Measurements from ENCODE around the gene ORM2.
"Not testable (repeated sequence)": the region's sequence is repeated elsewhere in the genome, so short reads cannot be mapped to it uniquely, and the experiment has no call there.

The ORM2 gene

DNA sequence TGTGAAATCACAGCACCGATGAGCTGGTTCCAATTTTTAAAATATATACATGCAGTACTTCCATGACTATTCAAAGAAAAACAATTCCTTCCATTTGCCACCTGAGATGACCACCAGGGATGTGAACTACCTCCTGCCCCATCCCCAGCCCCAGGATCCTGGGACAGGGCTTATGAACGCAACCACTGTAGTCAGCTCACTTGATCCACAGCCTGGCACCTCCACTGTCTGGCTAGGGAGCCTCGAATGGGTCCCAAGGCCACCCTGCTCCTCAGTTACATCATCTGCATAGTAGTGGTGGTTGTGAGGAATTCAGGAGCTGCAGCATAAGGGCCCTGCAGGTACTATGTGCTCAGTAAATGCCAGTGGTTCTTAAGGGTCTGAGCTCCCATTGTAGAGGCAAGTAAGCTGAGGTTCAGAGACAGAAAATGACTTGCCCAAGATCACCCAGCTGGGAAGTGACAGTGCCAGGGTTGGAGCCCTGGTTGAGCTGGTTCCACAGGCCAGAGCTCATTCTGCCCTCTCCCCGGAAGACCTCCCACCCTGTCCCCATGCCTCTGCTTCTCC lies 2.9 kb downstream of the ORM2 start:
- not testable (repeated sequence) for DNase-seq

DNA sequence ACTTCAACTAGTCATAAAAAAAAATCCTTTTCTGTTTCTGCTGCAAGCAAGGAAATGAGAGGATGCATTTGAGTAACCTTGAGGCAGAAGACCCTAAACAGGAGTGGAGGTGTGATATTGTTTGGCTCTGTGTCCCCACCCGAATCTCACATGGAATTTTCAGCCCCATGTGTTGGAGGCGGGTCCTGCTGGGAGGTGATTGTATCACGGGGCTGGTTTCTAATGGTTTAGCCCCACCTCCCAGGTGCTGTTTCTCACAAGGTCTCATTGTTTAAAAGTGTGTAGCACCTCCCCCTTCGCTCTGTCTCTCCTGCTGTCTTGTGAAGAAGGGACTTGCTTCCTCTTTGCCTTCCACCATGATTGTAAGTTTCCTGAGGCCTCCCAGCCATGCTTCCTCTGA lies 4.0 kb downstream of the ORM2 start:
- DNase-seq, result not testable (repeated sequence)

DNA sequence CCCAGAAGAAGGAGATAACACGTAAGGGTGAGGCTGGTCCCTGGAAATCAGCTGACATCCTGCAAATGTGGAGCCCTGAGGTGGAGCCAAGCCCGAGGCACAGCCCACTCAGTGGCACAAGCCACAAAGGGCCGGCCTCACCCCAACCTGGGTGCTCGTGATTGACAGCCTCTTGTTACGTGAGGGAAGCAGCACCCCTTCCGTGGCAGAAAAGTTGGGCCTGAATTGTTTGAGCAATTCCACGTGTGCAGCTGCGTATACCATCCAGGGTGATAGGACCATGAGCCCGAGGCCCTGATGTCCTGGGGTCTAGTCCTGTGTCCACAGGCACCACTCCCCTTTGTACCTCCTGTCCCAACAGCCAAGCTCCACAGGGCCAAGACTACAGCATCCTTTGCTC lies 4.8 kb downstream of the ORM2 start:
- DNase-seq, result no peak

DNA sequence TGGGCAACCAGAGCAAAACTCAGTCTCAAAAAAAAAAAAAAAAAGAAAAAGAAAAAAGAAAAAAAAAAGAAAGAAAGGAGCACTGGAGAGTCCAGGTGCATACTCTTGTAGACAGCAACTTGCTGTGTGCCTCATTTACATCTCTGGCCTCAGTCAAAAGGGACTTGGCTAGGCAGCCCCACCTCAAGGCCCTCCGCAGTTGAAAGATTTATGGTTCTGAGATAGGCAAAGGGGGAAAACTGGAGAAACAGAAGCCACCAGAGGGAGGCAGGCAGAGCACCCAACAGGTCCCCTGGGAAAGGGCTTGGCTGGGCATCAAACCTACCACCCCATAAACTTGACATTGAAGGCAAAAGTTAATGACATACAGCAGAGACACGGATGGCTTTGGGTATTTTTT lies 6.1 kb downstream of the ORM2 start:
- DNase-seq, result no peak

DNA sequence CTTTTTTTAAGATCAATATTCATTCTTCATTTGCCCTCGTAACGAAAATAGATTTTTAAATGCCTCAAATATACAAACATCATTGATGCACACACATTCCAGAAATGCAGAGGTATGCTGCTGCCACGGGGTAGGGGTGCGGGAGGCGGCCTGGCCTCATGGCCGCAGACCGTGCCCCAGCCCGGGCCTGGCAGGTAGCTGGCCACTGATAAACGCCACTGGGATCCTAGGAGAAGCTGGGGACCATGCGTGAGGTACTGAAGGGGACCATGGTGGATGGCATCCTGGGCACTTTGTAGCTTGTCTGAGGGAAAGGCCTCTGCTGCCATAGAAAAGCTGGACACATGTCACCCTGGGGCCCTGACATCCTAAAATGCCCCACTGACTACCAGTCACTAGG lies 6.5 kb downstream of the ORM2 start:
- DNase-seq, result no peak

DNA sequence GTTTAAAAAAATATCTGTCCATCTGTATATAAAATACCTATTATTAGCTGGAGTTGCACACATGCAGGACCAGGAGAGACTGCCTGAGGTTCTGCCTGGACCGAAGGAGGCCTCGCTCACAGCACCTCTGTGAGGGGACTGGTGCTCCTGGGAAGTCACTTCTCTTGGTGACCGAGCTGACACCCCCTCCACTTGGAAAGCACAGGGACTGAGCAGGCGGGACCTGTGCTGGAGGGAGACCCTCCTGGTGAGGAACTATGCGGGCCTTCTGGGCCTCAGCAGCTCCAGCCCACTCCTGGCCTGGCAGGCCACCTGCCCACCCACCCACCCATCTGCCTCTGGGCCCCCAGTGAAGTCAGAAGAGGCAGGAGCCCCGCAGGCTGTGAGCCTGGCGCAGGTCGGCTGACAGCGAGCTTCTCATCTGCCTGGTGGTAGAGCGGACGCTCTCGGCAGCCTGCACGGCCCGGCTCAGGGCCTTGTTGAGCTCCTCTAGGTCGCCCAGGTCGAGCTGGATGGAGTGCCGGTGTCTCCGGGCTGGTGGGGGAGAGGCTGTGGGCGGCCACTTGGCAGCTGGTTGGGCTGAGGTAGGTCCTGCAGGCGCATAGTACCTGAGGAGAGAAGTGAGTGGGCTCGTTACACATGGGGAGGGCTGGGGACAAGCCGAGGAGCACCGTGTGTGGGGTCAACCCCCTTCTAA lies 7.2 kb downstream of the ORM2 start:
- no peak for DNase-seq

DNA sequence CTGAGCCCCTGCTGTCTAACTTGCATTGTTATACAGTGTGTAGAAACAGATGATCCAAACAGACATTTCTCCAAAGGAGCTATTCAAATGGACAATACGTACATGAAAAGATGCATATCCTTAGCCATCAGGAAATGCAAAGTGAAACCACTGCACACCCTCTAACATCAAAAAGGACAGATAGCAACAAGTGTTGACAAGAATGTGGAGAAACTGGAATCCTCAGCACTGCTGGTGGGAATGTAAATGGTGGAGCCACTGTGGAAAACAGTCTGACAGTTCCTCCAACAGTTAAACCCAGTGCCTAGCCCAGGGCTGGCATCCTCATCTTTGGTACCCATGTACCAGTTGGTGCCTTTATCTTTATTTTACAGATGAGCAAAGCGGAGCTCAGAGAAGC lies 8.5 kb downstream of the ORM2 start:
- no peak for DNase-seq

DNA sequence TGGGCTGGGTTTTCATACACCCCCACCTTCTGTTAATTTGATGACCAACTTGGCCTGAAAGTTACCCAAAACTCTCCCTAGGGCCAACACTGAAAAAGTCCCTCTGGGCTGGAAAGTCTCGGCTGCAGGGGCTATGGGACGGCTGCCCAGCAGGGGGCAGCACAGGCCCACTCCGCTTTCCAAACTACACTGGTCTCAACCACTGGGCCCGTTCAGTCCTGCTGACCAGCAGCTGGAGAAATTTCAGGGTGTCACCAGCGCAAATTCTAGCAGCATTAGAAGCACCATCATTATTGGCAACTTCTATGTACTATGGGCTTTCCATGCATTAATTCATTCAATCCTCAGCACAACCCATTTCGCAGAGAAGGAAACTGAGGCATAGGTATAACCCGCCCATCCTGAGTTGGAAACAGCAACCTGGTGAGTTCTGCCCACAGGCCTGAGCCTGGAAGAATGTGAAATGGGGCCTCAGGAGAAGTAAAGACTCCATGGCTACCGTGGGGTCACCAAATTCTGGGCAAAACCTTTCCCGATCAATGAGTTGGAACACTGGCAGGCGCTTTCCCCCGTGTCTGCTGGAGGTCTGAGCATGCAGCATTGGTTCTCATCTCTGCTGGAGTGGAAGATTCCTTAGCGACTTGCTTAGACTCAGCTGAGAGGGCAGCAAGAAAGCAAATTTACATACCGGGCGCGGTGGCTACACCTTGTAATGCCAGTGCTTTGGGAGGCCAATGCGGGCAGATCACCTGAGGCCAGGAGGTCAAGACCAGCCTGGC lies 9.7 kb downstream of the ORM2 start:
- DNase-seq, result peak; percentile 77

DNA sequence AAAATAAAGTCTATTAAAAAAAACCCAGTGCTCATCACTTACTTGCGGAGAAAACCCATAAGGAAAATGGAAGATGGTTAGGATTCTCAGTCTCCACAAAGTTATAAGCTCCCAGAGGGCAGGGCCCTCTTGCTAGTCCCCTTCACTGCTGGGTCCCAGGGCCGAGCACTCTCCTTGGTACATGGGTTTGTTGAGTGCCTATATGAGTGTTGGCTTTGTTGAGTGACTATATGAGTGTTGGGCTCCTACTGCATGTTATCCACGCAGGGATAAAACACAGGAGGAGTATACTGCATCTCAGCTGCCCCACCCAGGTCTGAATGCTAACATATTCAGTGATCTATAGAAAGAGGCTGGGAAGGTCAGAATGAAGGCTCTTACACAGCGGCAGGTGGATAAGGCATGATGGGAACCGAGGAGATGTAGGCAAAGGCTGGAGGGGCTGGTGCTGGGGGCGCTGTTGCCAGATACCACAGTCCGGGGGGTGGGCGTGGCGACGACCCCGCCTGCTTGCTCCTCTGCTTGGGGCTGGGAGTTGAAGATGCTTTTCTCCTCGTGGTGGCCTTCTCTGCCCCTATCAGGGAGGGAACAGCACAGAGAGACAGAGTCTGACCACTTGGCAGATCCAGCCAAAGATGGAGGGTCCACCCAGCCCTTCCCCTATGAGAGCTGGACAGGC lies 11.6 kb downstream of the ORM2 start:
- DNase-seq, result no peak

DNA sequence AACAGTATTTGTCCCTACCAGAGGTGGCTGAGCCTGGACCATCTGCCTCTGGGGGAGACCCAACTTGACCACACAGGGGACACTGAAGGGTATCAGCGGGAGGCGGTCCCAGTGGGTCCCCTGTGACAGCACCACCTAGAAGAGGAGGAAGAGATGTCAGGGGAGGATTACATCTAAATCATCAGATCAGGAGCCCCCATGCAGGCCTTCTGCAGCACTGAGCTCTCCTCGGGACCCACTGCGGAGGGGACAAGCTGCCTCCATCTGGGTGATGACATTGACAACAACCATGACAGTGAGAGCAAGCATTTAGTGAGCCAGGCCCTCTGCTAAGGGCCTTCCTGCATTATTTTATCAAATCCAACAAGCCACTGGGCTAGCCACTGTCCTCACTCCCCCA lies 12.3 kb downstream of the ORM2 start:
- DNase-seq, result peak; percentile 12

DNA sequence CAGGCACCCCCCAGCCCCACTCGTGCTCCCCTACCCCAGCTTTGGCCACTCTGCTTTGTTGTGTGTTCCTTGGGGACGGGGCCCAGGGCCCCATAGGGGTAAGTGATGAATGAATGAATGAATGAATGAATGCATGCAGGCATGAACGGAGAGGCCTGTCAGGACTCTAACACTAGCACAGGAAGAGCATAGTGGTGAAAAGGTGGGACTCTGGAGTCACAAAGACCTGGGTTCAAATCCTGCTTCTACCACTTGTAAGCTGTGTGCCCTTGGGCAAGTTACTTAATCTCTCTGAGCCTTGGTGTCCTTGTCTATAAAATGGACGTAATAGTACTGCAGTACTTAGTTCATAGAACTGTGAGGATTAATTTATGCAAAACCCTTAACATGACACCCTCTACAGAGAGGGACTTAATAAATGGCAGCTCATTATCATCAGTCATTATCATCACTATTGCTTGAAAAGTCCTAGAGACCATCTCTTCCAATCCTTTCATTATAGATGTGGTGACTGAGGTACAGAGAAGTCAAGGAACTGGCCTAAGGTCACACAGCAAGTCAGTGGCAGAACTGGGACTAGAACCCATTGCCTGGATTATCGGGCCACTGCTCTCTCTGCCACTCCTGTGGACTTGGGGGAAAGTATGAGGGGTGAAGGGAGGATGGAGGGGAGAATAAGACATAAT lies 13.2 kb downstream of the ORM2 start:
- no peak for DNase-seq

DNA sequence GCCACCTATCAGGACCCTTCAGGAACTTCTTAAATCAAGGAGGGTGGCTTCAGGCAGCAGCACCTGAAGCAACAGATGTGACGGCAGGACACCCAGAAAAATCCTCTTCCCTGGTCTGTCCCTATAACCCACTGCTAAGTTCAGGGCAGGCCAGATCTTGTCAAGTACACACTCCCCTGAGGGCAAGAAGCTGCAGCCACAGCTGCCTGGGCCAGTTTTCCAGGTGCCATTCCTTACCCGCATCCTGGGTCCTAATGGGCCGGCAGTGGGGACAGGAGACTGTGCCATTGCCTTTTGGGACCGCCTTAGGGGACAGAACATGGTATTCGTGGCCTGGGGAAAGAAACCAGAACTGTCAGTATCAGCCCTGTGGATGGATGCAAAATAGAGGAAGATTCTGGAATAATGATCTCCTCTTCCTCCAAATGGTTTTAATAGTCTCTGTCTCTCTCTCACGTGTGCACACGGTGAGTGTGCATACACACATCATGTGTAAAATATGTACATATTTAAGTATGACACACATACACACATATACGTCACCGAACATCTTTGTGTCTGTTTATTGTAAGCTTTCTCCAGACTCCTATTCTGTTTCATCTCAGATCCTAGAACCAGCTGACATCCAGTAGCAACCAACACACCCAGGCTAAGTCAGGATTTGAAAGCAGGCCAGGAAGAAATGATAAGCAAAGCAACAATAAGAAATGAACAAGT lies 14.0 kb downstream of the ORM2 start:
- no peak for DNase-seq

DNA sequence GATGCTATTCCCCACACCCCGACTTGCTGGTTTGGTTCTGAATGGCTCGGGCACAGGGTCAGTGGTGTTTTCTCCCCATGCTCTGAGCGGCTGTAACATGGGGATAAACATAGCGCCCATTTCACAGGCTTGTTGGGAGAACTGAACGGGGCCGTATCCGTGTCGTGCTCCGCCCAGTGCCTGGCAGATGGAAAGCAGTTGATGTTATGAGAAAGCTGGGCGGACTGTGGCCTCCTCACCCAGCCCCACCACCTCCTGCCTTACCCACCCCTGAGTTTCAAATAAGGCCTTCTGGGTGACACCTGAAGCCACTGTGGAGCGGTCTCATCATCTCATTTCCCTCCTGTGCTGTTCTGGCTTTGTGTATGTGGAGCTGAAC lies 14.5 kb downstream of the ORM2 start:
- no peak for DNase-seq

DNA sequence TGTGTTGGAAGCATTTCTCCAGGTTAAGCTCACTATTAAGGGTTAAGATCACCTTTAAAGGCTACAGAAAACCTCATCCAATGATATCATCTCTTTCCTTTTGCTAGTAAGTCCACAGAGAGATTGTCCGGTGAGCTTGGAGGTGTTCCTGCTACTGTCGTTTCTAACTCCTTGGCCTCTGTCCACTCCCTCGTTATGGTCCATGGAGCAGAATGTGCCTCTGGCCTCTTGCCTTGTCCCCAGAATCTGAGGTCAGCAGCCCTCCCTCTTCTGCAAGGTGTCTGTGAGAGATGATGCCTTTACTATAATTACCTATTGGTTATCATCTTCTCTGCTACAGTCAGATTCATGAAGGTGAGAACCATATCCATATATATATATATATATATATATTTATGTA lies 15.0 kb downstream of the ORM2 start:
- no peak for DNase-seq

DNA sequence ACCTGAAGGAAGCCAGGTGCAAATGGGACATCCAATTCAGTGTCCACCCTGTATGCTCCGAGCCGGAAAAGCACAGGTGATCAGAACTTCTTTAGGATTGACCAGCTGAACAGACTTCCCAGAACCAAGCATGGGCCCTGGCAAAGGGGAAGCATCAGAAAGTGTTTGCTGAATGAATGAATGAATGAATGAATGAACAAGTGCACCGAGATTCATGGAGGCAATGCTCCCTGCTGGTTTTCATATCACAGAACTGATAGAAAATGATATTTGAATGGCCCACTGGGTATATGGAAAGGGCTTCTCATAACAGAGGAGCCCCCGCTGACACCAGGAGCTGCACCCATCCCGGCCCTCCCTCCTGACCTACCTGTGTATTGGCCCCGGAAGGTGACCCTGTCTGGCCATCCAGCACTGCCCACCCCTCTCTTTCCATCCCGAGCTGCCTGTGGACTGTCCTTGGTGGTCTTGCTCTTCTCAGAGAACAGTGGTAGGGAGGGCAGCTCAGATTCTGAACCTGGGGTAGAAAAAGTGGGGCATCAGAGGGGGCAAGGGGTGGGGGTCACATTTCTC lies 15.9 kb downstream of the ORM2 start:
- no peak for DNase-seq

DNA sequence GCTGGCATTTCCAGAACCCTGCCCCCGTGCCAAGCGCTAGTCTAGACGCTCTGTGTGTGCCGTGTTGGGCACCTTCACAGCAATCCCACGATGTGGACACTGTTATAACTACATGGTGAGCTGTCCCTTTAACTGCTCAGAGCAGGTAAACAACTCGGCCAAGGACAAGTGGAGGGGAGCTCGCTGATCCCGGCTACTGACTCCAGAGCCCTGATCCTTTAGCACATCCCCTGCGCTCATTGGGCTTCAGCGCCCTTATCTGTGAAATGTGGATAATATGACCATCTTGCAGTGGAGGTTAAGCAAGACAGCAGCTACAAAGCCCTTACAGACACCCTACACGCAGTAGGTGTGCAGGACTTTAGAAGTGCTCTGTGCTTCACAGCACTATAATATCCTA lies 16.5 kb downstream of the ORM2 start:
- DNase-seq, result peak; percentile 19

DNA sequence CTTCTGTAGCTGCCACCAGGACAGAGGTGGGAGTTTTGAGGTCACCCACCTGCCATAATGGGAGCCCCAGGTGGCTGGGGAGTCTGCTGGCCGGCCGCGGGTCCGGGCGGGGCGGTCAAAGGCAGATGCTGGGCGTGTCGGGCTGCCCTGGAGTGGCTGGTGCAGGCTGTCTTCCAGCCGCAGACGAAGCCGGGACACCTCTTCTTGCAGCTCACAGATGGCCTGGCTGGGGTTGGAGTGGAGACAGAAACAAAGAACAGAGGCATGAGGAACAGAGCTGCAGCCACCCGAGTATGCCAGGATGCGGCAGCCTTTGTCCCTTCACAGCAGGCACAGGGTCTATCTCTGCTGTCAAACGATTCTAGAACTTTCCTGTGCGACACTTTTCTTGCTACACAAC lies 18.0 kb downstream of the ORM2 start:
- no peak for DNase-seq

DNA sequence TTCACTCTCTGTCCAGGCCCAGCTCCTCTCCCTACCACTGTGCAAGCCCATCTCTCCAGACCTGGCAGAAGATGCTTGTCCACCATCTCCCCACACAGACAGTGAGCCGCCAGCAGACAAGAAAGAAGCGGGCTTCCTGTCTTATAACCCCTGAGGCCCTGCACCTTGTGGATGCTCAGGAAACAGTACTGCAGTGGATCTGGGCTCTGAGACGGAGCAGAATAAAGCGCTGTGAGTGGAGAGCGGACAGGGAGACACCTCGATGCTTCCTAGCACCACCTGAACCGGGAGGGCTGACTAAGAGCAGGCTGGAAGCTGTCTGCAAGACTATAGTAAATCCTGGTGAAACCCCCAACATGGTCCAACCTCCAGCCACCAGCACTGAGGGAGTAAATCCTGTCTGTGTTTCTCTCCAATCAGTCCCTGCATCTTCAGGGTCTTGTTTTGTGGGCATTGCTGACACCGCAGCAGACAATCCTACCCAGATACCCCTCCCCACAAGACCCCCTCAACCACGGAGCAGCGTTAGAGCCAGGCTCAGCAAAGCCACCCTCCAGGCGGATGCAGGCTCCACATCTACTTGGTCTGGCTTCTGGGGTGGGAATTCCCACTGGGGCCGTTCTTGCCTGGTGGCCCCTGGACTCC lies 18.7 kb downstream of the ORM2 start:
- DNase-seq, result no peak

DNA sequence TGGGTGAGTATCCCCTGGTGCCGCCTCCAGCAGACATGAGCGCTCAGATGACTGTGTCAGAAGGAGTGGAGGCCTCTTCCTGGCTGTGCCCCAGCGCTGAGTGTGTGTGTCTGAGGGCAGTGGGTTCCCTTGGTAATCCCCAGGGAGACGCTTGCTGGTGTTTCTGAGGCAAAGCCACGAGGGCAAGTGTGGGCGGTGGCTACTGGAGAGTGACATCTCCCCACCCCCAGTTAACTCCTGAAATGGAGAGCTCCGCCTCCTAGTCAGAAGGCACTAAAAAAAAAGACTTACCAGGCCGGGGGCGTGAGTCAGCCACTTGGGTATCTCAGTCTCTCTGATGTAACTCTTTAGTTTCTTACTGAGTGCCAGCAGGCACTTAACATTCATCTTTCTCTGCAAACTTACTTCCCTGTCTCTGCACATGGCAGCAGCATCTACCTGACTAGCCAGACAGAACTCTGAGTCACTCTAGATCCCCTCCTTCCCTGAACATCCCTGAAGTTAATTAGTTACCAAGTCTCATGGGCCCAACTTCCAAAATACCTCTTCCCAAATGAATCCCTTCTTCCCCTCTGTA lies 19.3 kb downstream of the ORM2 start:
- DNase-seq, result peak; percentile 91

DNA sequence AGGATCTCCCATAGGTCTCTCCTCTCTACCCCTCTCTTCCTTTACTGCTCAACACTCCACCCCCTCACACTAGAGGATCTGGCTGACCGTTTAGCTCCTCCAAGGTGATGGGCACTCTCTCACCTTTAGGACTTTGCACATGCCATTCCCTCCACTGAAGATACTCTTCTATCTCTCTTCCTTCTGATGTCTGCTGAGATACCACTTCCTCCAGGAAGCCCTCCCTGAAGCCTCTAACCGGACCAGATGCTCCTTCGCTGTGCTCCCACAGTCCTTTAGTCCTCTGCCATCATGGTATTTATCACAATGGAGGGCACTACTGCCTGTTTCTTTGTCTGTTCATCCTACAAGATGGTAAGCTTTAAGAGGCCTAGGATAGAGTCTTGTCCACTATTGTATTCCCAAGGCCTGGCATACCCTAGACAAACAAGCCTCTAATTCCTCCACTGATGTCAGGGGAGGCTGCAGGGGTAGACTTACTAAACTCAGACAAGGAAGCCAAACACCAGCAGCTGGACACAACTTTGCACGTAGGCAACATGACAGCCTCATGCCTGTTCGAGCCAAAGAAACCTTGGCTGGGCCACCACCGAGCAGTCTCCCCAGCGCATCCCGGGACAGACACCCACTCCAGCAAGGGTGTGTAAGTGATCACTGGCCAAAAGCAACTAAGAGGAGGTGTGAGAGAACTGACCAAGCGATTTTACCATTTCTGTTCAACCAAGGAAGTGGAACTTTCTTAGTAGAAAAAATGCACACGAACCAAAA lies 20.2 kb downstream of the ORM2 start:
- DNase-seq, result no peak
